NCI-H146 (cell line): ENCODE data around the gene DTNBP1.

ENCODE experiments used
- DNase-seq: peaks from one replicate; lab custom pipeline; 2025; lab: John Stamatoyannopoulos, UW

Gene DTNBP1

DNA sequence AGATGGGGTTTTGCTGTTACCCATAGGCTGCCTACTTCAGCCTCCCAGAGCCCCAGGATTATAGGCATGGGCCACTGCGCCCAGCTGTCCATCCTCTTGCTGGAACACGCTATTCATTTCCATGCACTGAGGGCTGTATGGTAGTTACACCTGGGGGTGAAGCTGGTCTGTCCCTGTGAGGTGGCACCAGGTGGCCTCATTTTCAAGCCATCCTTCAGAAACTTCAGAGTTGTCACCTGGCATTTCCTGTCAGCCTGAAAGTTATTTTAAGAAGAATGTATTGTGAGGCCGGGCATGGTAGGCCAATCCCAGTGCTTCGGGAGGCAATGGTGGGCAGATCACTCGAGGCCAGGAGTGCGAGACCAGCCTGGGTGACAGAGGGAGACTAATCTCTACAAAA, 147.6 kb downstream of the DTNBP1 start:
- DNase-seq, result no peak

GRCh38 chr6:15513801-15514711, 148.8 kb downstream of the DTNBP1 start:
- no peak for DNase-seq

DNA sequence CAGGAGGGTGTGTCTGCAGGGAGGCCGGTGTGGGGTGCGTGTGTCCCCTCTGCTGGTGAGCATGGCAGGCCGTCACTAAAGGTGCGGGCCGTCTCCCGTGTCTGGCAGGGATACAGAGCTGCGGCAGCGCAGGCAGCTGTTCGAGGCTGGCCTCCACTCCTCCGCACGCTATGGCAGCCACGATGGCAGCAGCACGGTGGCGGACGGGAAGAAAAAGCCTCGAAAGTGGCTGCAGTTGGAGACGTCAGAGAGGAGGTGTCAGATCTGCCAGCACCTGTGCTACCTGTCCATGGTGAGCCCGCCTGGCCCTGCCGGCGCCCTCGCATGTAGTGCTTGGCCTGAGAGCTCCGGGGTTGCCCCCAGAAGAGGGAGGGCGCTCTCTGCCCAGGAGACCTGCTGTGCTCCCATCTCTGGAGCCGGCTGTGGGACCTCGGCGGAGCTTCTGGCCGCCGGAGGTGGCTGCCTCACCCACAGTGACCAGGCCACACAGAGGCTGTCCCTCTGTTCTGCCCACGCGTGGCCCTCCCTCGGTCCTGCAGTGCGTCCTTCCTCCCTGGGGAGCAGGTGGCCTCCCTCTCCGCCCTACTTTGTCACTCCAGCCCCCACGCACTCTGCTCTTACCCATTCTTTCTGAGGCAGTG, 149.6 kb downstream of the DTNBP1 start:
- no peak for DNase-seq

DNA sequence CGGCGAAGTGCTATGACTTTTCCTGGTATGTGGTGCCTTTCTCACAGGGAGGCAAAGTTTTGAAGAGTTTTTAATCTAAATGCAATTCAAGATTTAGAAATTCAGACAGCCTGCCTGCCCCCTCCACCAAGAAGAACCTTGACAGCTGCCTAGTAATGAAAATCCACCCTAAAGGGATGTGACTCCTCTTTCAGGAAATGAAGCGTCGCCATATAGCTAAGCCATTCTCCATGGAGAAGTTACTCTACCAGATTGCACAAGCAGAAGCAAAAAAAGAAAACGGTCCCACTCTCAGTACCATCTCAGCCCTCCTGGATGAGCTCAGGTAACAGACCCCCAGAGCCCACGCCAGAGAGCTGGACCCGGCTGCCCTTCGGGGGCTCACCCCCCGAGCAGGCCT, 150.1 kb downstream of the DTNBP1 start:
- no peak for DNase-seq

- no peak for DNase-seq
These were observed 150.7 kb downstream of the DTNBP1 start for GRCh38 chr6:15512126-15512525.

- DNase-seq, result no peak
These were observed 151.3 kb downstream of the DTNBP1 start for GRCh38 chr6:15511248-15512125.

- DNase-seq, result no peak
These were observed 152.1 kb downstream of the DTNBP1 start for GRCh38 chr6:15510536-15511247.

DNA sequence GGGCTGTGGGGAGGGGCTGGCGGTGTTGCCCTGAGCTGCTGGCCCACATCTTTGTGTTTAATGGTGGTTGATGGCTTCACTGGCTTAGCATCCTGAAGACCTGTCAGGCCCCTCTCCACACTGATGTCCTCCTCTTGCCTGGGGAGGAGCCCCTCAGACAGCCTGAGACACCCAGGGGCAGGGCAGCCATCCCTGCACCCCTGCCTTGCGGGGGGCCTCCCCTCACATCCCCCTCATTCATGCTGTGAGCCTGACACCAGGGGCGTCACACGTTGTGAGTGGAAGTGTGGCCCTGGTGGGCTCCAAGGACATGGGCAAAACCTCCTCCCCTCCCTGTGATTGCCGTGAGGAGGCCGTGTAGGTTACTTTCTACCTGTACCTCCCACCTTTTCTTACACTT, 152.7 kb downstream of the DTNBP1 start:
- DNase-seq, result no peak

- DNase-seq, result no peak
These were observed 153.4 kb downstream of the DTNBP1 start for GRCh38 chr6:15509335-15509933.

GRCh38 chr6:15508931-15509330, 153.9 kb downstream of the DTNBP1 start:
- DNase-seq, result no peak

DNA sequence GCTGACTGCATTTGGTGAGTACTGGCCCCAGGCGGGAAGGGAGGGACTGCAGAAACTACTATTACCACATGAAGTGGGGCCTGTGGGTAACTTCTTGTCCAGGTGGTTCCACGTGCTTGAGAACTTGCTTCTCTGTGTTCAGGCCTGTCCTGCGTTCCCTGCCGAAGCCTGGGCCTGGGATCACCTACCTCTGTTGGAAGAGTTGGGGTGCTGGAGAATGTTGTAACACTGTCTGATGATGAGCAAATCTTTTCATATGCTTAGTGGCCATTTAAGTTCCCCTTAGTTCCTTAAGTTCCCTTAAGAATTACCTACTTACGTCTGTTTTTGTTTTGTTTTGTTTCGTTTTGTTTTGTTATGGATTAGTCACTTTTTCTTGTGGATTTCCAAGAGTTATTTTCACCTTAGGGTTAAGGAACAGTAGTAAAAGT, 154.4 kb downstream of the DTNBP1 start:
- no peak for DNase-seq

DNA sequence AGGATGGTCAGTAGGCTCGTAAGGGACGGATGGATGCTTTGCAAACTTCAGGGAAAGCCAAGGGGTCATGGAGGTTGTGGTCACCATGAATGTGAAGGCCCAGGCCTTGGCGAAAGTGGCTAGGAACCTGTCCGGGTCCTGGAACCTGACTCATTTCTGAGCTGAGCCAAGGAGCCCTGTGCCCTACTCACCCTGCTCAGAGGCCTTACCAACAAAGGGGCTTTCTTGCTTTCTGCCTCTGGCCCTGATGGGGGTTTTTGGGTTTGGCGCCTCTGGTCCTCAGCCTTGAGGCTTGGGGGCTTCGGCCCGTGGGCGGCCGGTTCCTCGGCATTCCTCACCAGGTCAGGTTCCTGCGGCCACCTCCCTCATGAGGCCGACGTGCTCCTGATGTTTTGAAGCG, 155.1 kb downstream of the DTNBP1 start:
- no peak for DNase-seq

DNA sequence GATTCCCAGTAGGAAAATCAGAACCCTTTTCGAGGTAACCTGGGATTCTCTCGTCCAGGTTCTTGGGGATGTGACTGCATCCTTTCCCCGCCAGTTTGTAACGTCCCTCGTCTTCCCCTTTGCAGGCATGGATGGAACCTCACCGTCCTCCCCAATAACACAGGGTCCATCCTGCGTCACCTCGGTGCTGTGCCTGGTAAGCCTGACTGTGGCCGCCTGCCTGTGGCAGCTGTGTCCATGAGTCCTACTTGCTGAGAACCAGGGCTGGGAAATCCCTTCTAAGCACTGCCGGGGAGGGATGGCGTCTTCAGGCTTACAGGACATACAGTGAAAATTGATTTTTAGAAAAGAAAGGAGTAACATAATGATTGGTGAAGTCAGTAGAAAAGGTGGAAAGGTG, 155.6 kb downstream of the DTNBP1 start:
- DNase-seq, result no peak

- DNase-seq, result no peak
These were observed 156.8 kb downstream of the DTNBP1 start for GRCh38 chr6:15506066-15506465.

DNA sequence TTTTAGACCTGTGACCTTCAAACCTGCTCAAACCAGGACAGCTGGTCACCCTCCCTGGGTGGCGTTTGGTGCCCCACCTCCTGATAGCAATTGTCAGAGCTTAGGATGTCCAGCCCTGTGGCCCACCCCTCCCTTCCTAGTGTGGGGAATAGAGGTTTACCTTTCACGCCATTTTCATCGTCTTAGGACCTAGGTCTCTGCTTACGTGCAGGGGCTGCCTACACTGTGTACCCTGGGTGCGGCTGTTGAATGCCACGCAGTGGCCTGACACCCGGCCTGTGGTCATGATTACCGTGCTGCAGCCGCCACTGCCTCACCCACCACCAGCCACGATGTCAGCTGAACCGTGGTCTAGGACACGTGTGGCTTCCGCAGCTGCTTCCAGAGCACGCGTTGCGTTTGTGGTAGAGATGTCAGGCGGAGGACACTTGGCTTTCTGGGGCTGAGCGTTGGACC, 157.3 kb downstream of the DTNBP1 start:
- no peak for DNase-seq

- peak; percentile 78 for DNase-seq
These were observed 158.1 kb downstream of the DTNBP1 start for GRCh38 chr6:15504581-15505350.

DNA sequence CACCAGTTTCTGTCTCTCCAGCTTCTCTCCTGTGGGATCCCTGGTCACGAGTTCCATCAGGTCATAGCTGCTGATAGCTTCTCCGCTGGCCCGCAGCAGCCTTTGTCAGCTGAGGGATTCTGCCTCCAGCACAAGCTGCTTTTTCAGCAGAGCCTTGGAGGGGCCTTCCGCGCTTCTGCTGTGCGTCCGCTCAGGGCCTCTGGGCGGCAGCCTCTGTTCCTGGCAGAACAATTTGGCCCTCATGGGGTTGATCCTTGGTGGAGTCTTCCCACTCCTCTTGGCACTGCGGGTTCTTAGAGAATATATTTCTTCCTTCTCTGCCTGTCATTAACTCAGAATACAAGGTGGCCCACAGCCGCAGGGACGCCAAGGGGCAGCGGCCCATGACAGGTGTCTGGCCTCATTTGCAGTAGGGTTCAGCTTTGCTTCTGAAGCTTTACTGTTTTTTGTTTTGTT, 158.8 kb downstream of the DTNBP1 start:
- no peak for DNase-seq

DNA sequence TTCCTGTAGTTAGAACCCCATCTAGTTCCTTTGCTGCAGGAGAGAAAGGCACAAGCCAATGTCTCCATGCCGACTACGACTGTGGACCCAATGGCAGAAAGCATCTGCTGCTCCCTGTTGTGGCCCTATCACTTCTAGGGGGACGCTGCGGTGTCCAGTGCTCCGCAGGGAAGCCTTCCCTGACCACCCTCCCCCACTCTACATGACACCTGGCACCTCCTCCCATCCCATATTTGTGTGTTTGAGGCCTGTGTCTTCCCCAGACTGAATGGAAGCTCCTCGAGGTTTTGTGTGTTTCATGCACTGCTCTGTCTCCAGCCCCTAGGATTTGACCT, 159.5 kb downstream of the DTNBP1 start:
- no peak for DNase-seq

GRCh38 chr6:15502446-15503345, 160.1 kb downstream of the DTNBP1 start:
- no peak for DNase-seq
